KOPT-K1 (cell line): ENCODE results near the gene RAB25.
A peak's percentile ranks its signal among the peaks of the same experiment; 100 is the strongest.
"Not testable (repeated sequence)": the region's sequence is repeated elsewhere in the genome, so short reads cannot be mapped to it uniquely, and the experiment has no call there.

ENCODE experiments used
- H3K27ac ChIP-seq: fragments of 200-600 bp; sonication (generic); 2 replicates; pipeline ENCODE4 v1.5.1; 2016; ENCODE audit warnings: antibody characterized with exemption, mild to moderate bottlenecking, low read depth, low read length; ENCODE audit not compliant: poor library complexity, severe bottlenecking
- H3K36me3 ChIP-seq: fragments of 200-600 bp; sonication (generic); 2 replicates; pipeline ENCODE4 v1.5.1; 2017; ENCODE audit warnings: antibody characterized with exemption, mild to moderate bottlenecking, low read length, moderate library complexity; ENCODE audit not compliant: insufficient read depth
- H3K9me3 ChIP-seq: fragments of 200-600 bp; sonication (generic); 2 replicates; pipeline ENCODE4 v1.5.1; 2017; ENCODE audit warnings: antibody characterized with exemption, low read length, mild to moderate bottlenecking; ENCODE audit not compliant: insufficient read depth, poor library complexity, severe bottlenecking

Gene RAB25

DNA sequence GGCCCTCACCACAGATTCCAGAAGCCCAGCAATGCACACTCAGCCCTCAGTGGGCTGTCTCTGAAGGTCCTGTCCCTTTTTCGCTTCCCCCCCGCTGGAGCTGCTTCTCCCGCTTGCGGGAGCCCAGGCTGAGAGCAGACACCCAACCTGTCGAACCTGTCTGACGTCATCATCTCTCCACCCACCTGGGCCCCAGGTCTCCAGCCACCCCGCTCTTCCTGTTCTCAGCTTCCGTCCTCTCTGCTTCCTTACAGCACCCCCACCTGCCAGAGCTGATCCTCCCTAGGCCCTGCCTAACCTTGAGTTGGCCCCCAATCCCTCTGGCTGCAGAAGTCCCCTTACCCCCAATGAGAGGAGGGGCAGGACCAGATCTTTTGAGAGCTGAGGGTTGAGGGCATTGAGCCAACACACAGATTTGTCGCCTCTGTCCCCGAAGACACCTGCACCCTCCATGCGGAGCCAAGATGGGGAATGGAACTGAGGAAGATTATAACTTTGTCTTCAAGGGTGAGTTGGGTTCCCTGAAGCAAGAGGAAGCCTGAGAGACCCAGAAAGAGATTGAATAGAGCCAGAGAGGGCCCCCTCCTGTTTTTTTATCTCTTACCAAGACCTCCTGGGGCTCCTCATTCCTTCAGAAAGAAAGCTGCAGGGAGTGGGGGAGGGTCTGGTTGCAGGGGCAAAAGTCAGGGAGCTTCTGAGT, at the start of gene RAB25:
Gene RAB25 (plus strand): TSS at position 224 of the 700 bp plus-strand sequence. CDS start 241 bp downstream, at position 465.
- Histone ChIP-seq H3K36me3 (peaks cover 14% of the 10 kb centered on the region; the same call in 1 of the 2 replicates), H3K27ac (no peak within 1 kb of the TSS), H3K9me3 (no peaks in the 10 kb centered on the region)

- no peak overlapping the region for H3K27ac ChIP-seq
- H3K9me3 ChIP-seq, result no peaks in the 10 kb centered on the region
- peaks cover 90% of the 10 kb centered on the region for H3K36me3 ChIP-seq
Observed at GRCh38 chr1:156012051-156012817, 48.7 kb upstream of the RAB25 start.

- Histone ChIP-seq H3K27ac (no peak overlapping the region), H3K9me3 (no peaks in the 10 kb centered on the region), H3K36me3 (peaks cover 97% of the 10 kb centered on the region)
Observed at GRCh38 chr1:156014829-156015228, 46.1 kb upstream of the RAB25 start.

GRCh38 chr1:156019946-156020292, 41.0 kb upstream of the RAB25 start:
- Histone ChIP-seq H3K9me3 (no peaks in the 10 kb centered on the region), H3K36me3 (peaks cover 47% of the 10 kb centered on the region), H3K27ac (peak overlapping the region; percentile 63)

GRCh38 chr1:156020293-156021092, 40.5 kb upstream of the RAB25 start, which contains the start of gene SSR2:
Gene SSR2 (minus strand): TSS chr1:156020951. CDS start chr1:156020167, 784 bp downstream.
- peak within 1 kb of the TSS; percentile 63 for H3K27ac ChIP-seq
- H3K36me3 ChIP-seq, result peaks cover 43% of the 10 kb centered on the region
- no peaks in the 10 kb centered on the region for H3K9me3 ChIP-seq

DNA sequence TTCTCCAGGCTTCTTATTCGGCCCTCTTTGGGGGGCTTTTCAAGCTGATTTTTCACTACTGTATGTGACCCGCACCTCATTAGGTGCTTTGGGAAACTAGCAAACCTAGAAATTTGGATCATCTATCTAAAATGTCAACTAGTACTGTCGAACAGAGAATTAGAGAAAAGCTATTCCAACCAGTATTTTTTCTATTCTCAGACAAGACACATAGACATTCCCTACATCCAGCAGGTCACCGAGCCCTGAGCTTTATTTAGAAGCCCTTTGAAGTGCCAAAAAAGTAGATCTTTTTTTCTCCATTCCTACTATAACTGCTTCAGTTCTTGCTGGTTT, 39.9 kb upstream of the RAB25 start:
- H3K9me3 ChIP-seq, result no peaks in the 10 kb centered on the region
- peaks cover 37% of the 10 kb centered on the region for H3K36me3 ChIP-seq
- H3K27ac ChIP-seq, result peak overlapping the region; percentile 63

DNA sequence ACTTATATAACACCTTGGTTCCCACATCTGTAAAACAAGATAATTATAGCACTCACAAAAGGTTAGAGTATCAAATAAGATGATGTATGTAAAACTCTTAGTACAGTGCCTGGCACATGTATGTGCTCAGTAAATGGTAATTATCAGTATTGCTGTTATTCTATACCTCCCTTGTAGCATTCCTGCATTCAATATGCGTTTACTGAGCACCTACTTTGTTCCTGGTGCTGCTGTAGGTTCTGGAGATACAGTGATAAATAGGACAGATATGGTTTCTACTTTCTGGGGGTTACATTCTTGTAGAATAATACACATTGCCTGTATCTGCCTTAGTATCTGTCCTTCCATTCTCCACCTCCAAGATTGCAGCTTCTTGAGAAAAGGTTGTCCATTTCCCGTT, 39.0 kb upstream of the RAB25 start:
- Histone ChIP-seq H3K9me3 (no peaks in the 10 kb centered on the region), H3K27ac (no peak overlapping the region), H3K36me3 (peaks cover 29% of the 10 kb centered on the region)

DNA sequence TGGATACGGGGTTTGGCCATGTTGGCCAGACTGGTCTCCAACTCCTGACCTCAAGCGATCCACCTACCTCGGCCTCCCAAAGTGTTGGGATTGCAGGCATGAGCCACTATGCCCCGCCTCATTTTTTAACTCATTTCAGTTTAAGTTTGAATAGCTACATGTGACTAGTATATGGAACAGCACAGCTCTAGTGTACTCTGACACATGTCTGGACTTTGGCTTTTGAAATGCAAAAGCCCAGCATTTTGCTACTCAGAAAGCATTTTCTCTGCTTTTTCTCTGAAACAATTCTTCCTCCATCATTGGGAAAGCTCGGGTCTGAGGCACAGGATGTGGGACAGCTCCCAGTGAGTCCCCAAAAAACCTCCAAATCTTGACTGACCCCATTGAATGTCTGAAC, 36.2 kb upstream of the RAB25 start:
- H3K36me3 ChIP-seq, result peaks cover under 1% of the 10 kb centered on the region; the same call in 1 of the 2 replicates
- no peaks in the 10 kb centered on the region for H3K9me3 ChIP-seq
- no peak overlapping the region for H3K27ac ChIP-seq

GRCh38 chr1:156025876-156026275, 35.1 kb upstream of the RAB25 start:
- H3K36me3 ChIP-seq, result no peaks in the 10 kb centered on the region
- H3K27ac ChIP-seq, result no peak overlapping the region
- no peaks in the 10 kb centered on the region for H3K9me3 ChIP-seq

GRCh38 chr1:156026588-156026987, 34.4 kb upstream of the RAB25 start:
- H3K36me3 ChIP-seq, result no peaks in the 10 kb centered on the region
- no peak overlapping the region for H3K27ac ChIP-seq
- no peaks in the 10 kb centered on the region for H3K9me3 ChIP-seq

GRCh38 chr1:156033011-156033410, 27.9 kb upstream of the RAB25 start:
- H3K27ac ChIP-seq, result no peak overlapping the region
- no peaks in the 10 kb centered on the region for H3K9me3 ChIP-seq

GRCh38 chr1:156034991-156035390, 26.0 kb upstream of the RAB25 start:
- H3K9me3 ChIP-seq, H3K27ac ChIP-seq: not testable (repeated sequence)
- peaks cover 26% of the 10 kb centered on the region for H3K36me3 ChIP-seq

More at GRCh38 chr1:156033011-156033410, 27.9 kb upstream of the RAB25 start:
- H3K36me3 ChIP-seq, result peaks cover 13% of the 10 kb centered on the region

GRCh38 chr1:156042828-156043227, 18.1 kb upstream of the RAB25 start:
- Histone ChIP-seq H3K27ac (no peak overlapping the region), H3K36me3 (peaks cover 77% of the 10 kb centered on the region)

DNA sequence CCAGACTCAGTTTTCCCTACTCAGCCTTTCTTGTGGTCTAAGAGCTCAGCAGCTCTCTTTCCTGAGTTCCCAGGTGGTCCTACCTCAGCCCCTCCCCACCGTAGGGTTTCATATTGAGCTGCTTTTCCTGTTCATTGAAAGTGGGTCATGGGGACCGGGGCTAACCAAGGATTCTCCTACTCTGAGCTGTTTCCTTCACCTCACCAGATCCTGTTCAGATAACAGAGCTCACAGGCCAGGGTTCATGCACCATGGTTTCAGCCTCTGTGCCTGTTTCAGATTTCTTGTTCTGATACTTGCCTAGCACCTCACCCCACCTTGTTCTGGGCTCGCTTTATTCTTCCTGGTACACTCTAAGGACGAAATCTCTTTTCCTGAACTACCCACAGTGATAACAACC, 15.9 kb upstream of the RAB25 start:
- H3K36me3 ChIP-seq, result peaks cover 86% of the 10 kb centered on the region
- H3K27ac ChIP-seq, result no peak overlapping the region
- H3K9me3 ChIP-seq, result no peaks in the 10 kb centered on the region

More at GRCh38 chr1:156042828-156043227, 18.1 kb upstream of the RAB25 start:
- H3K9me3 ChIP-seq, result no peaks in the 10 kb centered on the region

GRCh38 chr1:156048663-156049258, 12.2 kb upstream of the RAB25 start:
- peaks cover 70% of the 10 kb centered on the region for H3K36me3 ChIP-seq
- no peak overlapping the region for H3K27ac ChIP-seq
- no peaks in the 10 kb centered on the region for H3K9me3 ChIP-seq
